HEK293 (cell line): ENCODE results near the gene SOCS6.

Experiments
- CTCF ChIA-PET: fragments of 350-600 bp; formaldehyde crosslinking; extraction: SDS; loops from one replicate; lab custom pipeline; 2021; ENCODE audit warnings: antibody characterized with exemption; lab: Yijun Ruan, JAX
- POLR2A ChIA-PET: fragments of 300-600 bp; formaldehyde crosslinking; extraction: SDS; loops from one replicate; lab custom pipeline; 2020; ENCODE audit warnings: antibody characterized with exemption, inconsistent platforms; lab: Yijun Ruan, JAX
- H3K27ac ChIP-seq: fragments of 200-500 bp; sonication (Bioruptor generic); 2 replicates; pipeline ENCODE4 v1.5.1; 2014; ENCODE audit warnings: low read depth, low read length, control low read depth, inconsistent platforms; ENCODE audit errors: extremely low read depth
- H3K36me3 ChIP-seq, 2 experiments: fragments of 200-500 bp in 1 of 2; sonication (Bioruptor generic) in 1 of 2; 1 replicate in 1 of 2; 2 replicates in 1 of 2; pipeline ENCODE4 v1.5.1; 2014 to 2017; ENCODE audit warnings: inconsistent platforms in 2 of 2, low read length in 2 of 2; ENCODE audit not compliant: control insufficient read depth in 2 of 2, insufficient read depth in 1 of 2
- H3K4me1 ChIP-seq: fragments of 200-500 bp; sonication (Bioruptor generic); 2 replicates; pipeline ENCODE4 v1.5.1; 2014; ENCODE audit warnings: mild to moderate bottlenecking, low read length, inconsistent platforms; ENCODE audit not compliant: control insufficient read depth, insufficient read depth
- H3K4me3 ChIP-seq: 2 replicates; pipeline ENCODE4 v1.5.1; 2011; ENCODE audit warnings: low read depth, mild to moderate bottlenecking, control low read depth, low read length, moderate library complexity
- H3K9me3 ChIP-seq: fragments of 200-500 bp; sonication (Bioruptor generic); 2 replicates; pipeline ENCODE4 v1.5.1; 2014; ENCODE audit warnings: low read depth, low read length, inconsistent platforms; ENCODE audit not compliant: control insufficient read depth, insufficient read depth
- GLI4 ChIP-seq: fragments of 450-650 bp; formaldehyde crosslinking; IDR thresholded peaks from 2 replicates; pipeline ENCODE4 v1.5.1; 2016; ENCODE audit warnings: missing biosample characterization, missing genetic modification characterization
- GLIS2 ChIP-seq: fragments of 450-650 bp; formaldehyde crosslinking; IDR thresholded peaks from 2 replicates; pipeline ENCODE4 v1.5.1; 2016; ENCODE audit warnings: missing biosample characterization, missing genetic modification characterization
- KLF7 ChIP-seq: fragments of 450-650 bp; formaldehyde crosslinking; IDR thresholded peaks from 2 replicates; pipeline ENCODE4 v1.5.1; 2016; ENCODE audit warnings: missing biosample characterization, missing genetic modification characterization, borderline replicate concordance
- ZBTB44 ChIP-seq: fragments of 450-650 bp; IDR thresholded peaks from 2 replicates; pipeline ENCODE4 v1.5.1; 2018; ENCODE audit warnings: missing biosample characterization, mild to moderate bottlenecking, missing genetic modification characterization
- ZBTB48 ChIP-seq: fragments of 450-650 bp; formaldehyde crosslinking; IDR thresholded peaks from 2 replicates; pipeline ENCODE4 v1.5.1; 2016; ENCODE audit warnings: missing biosample characterization, missing genetic modification characterization
- ZBTB8A ChIP-seq: fragments of 450-650 bp; formaldehyde crosslinking; IDR thresholded peaks from 2 replicates; pipeline ENCODE4 v1.5.1; 2016; ENCODE audit warnings: missing biosample characterization, missing genetic modification characterization
- ZNF133 ChIP-seq: fragments of 450-650 bp; formaldehyde crosslinking; IDR thresholded peaks from 2 replicates; pipeline ENCODE4 v1.5.1; 2016; ENCODE audit warnings: missing biosample characterization, missing genetic modification characterization
- ZNF138 ChIP-seq: fragments of 450-650 bp; formaldehyde crosslinking; IDR thresholded peaks from 2 replicates; pipeline ENCODE4 v1.5.1; 2016; ENCODE audit warnings: missing biosample characterization, missing genetic modification characterization, borderline replicate concordance
- ZNF174 ChIP-seq: fragments of 450-650 bp; formaldehyde crosslinking; IDR thresholded peaks from 2 replicates; pipeline ENCODE4 v1.5.0; 2017; ENCODE audit warnings: missing biosample characterization, mild to moderate bottlenecking, missing genetic modification characterization
- ZNF221 ChIP-seq: fragments of 450-650 bp; formaldehyde crosslinking; IDR thresholded peaks from 2 replicates; pipeline ENCODE4 v1.5.1; 2017; ENCODE audit warnings: missing biosample characterization, missing genetic modification characterization, borderline replicate concordance
- ZNF239 ChIP-seq: fragments of 450-650 bp; formaldehyde crosslinking; IDR thresholded peaks from 2 replicates; pipeline ENCODE4 v1.5.1; 2016; ENCODE audit warnings: missing biosample characterization, missing genetic modification characterization
- ZNF266 ChIP-seq: fragments of 450-650 bp; formaldehyde crosslinking; IDR thresholded peaks from 2 replicates; pipeline ENCODE4 v1.5.1; 2016; ENCODE audit warnings: missing biosample characterization, missing genetic modification characterization, low read depth
- ZNF280D ChIP-seq: fragments of 450-650 bp; formaldehyde crosslinking; IDR thresholded peaks from 2 replicates; pipeline ENCODE4 v1.5.1; 2016; ENCODE audit warnings: missing biosample characterization, missing genetic modification characterization
- ZNF394 ChIP-seq: fragments of 450-650 bp; formaldehyde crosslinking; IDR thresholded peaks from 2 replicates; pipeline ENCODE4 v1.5.1; 2016; ENCODE audit warnings: missing biosample characterization, missing genetic modification characterization, mild to moderate bottlenecking, moderate library complexity, borderline replicate concordance
- ZNF404 ChIP-seq: fragments of 450-650 bp; formaldehyde crosslinking; IDR thresholded peaks from 2 replicates; pipeline ENCODE4 v1.5.1; 2017; ENCODE audit warnings: missing biosample characterization, missing genetic modification characterization
- ZNF548 ChIP-seq: fragments of 450-650 bp; formaldehyde crosslinking; IDR thresholded peaks from 2 replicates; pipeline ENCODE4 v1.5.1; 2016; ENCODE audit warnings: missing biosample characterization, missing genetic modification characterization
- ZNF571 ChIP-seq: fragments of 450-650 bp; formaldehyde crosslinking; IDR thresholded peaks from 2 replicates; pipeline ENCODE4 v1.5.0; 2017; ENCODE audit warnings: missing biosample characterization, missing genetic modification characterization
- ZNF600 ChIP-seq: fragments of 450-650 bp; formaldehyde crosslinking; IDR thresholded peaks from 2 replicates; pipeline ENCODE4 v1.5.1; 2016; ENCODE audit warnings: missing biosample characterization, missing genetic modification characterization
- ZNF624 ChIP-seq: fragments of 450-650 bp; formaldehyde crosslinking; IDR thresholded peaks from 2 replicates; pipeline ENCODE4 v1.5.1; 2017; ENCODE audit warnings: missing biosample characterization, missing genetic modification characterization
- ZNF629 ChIP-seq: fragments of 450-650 bp; formaldehyde crosslinking; IDR thresholded peaks from 2 replicates; pipeline ENCODE4 v1.5.1; 2017; ENCODE audit warnings: missing biosample characterization, missing genetic modification characterization
- ZNF660 ChIP-seq: fragments of 450-650 bp; IDR thresholded peaks from 2 replicates; pipeline ENCODE4 v1.5.1; 2018; ENCODE audit warnings: missing biosample characterization, mild to moderate bottlenecking, missing genetic modification characterization
- ZNF670 ChIP-seq: fragments of 450-650 bp; formaldehyde crosslinking; IDR thresholded peaks from 2 replicates; pipeline ENCODE4 v1.5.1; 2016; ENCODE audit warnings: missing biosample characterization, missing genetic modification characterization, low read depth
- ZNF701 ChIP-seq: fragments of 450-650 bp; formaldehyde crosslinking; IDR thresholded peaks from 2 replicates; pipeline ENCODE4 v1.5.1; 2016; ENCODE audit warnings: missing biosample characterization, missing genetic modification characterization
- ZNF76 ChIP-seq: fragments of 450-650 bp; formaldehyde crosslinking; IDR thresholded peaks from 2 replicates; pipeline ENCODE4; 2016; ENCODE audit warnings: low read depth, missing biosample characterization, missing genetic modification characterization, borderline replicate concordance
- TF ChIP-seq, protein P1 (sequence below): fragments of 450-650 bp; formaldehyde crosslinking; IDR thresholded peaks from 2 replicates; pipeline ENCODE4 v1.5.1; 2017; ENCODE audit warnings: missing biosample characterization, missing genetic modification characterization
- TF ChIP-seq, protein P2 (sequence below): fragments of 450-650 bp; formaldehyde crosslinking; IDR thresholded peaks from 2 replicates; pipeline ENCODE4 v1.5.1; 2016; ENCODE audit warnings: missing biosample characterization, missing genetic modification characterization

Gene SOCS6

GRCh38 chr18:70362258-70362657 is 73.4 kb downstream of the SOCS6 start:
- Histone ChIP-seq H3K36me3 (no peaks in the 10 kb centered on the region), H3K9me3 (no peaks in the 10 kb centered on the region), H3K4me1 (no peaks in the 10 kb centered on the region), H3K4me3 (no peak overlapping the region), H3K27ac (no peak overlapping the region)
- TF ChIP-seq ZNF629 (tag by site-specific recombination) (no peak), ZBTB44 (tag by site-specific recombination) (no peak), ZBTB48 (tag by site-specific recombination) (no peak), ZNF624 (no peak), ZNF280D (tag by site-specific recombination) (no peak), ZNF221 (tag by site-specific recombination) (no peak), ZNF548 (tag by site-specific recombination) (no peak), ZNF660 (tag by site-specific recombination) (no peak), GLIS2 (tag by site-specific recombination) (no peak), ZNF138 (no peak), ZNF76 (tag by site-specific recombination) (no peak), ZNF701 (tag by site-specific recombination) (no peak)
- TF ChIP-seq, protein P1, sequence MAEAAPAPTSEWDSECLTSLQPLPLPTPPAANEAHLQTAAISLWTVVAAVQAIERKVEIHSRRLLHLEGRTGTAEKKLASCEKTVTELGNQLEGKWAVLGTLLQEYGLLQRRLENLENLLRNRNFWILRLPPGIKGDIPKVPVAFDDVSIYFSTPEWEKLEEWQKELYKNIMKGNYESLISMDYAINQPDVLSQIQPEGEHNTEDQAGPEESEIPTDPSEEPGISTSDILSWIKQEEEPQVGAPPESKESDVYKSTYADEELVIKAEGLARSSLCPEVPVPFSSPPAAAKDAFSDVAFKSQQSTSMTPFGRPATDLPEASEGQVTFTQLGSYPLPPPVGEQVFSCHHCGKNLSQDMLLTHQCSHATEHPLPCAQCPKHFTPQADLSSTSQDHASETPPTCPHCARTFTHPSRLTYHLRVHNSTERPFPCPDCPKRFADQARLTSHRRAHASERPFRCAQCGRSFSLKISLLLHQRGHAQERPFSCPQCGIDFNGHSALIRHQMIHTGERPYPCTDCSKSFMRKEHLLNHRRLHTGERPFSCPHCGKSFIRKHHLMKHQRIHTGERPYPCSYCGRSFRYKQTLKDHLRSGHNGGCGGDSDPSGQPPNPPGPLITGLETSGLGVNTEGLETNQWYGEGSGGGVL (tag by site-specific recombination) = no peak
- TF ChIP-seq, protein P2, sequence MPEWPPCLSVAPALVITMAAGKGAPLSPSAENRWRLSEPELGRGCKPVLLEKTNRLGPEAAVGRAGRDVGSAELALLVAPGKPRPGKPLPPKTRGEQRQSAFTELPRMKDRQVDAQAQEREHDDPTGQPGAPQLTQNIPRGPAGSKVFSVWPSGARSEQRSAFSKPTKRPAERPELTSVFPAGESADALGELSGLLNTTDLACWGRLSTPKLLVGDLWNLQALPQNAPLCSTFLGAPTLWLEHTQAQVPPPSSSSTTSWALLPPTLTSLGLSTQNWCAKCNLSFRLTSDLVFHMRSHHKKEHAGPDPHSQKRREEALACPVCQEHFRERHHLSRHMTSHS (tag by site-specific recombination) = no peak
- POLR2A ChIA-PET = no interaction called here
- CTCF ChIA-PET = interaction anchor here (0.9 kb wide), 1 partner anchor 18 kb away, joined by 5 read pairs; no protein-coding TSS in a partner anchor

GRCh38 chr18:70363861-70364260 is 75.0 kb downstream of the SOCS6 start:
- Histone ChIP-seq H3K27ac (no peak overlapping the region), H3K36me3 (no peaks in the 10 kb centered on the region), H3K9me3 (no peaks in the 10 kb centered on the region), H3K4me1 (no peaks in the 10 kb centered on the region), H3K4me3 (no peak overlapping the region)
- POLR2A ChIA-PET = no interaction called here
- CTCF ChIA-PET = interaction anchor here (0.7 to 0.9 kb wide), 2 partner anchors 92 to 157 kb away, joined by 3 to 5 read pairs; no protein-coding TSS in a partner anchor
- no peak for TF ChIP-seq ZNF133 (tag by site-specific recombination)
- TF ChIP-seq ZNF571 = no peak
- TF ChIP-seq ZNF600 = no peak
- TF ChIP-seq GLI4 (tag by site-specific recombination) = no peak
- TF ChIP-seq ZNF280D (tag by site-specific recombination) = no peak
- TF ChIP-seq ZNF404 = no peak
- no peak for TF ChIP-seq ZNF239 (tag by site-specific recombination)
- TF ChIP-seq ZBTB8A = no peak
- no peak for TF ChIP-seq ZNF174 (tag by site-specific recombination)
- no peak for TF ChIP-seq ZNF394 (tag by site-specific recombination)
- no peak for TF ChIP-seq ZNF266 (tag by site-specific recombination)
- TF ChIP-seq KLF7 (tag by site-specific recombination) = no peak
- no peak for TF ChIP-seq ZNF670 (tag by site-specific recombination)
